HL-60 (cell line): Measurements from ENCODE around the gene HDAC9.

Experiments
- DNase-seq, 2 experiments: peaks; one replicate each; pipeline ENCODE4 v3.0.0-alpha.2; 2010 to 2020; ENCODE audit warnings: low read depth in 1 of 2, low spot score in 1 of 2
- H3K27ac ChIP-seq: fragments of 250-450 bp; sonication (Bioruptor Pico); replicated peaks from 2 replicates; pipeline ENCODE4 v1.5.1; 2020; ENCODE audit warnings: mild to moderate bottlenecking, moderate library complexity
- H3K27me3 ChIP-seq: fragments of 250-450 bp; sonication (Bioruptor Pico); 2 replicates; pipeline ENCODE4 v1.5.1; 2021; ENCODE audit warnings: mild to moderate bottlenecking, moderate library complexity; ENCODE audit not compliant: insufficient read depth, poor library complexity, severe bottlenecking
- H3K4me3 ChIP-seq: replicated peaks from 2 replicates; pipeline ENCODE4 v1.5.1; 2011; ENCODE audit warnings: mild to moderate bottlenecking, control low read depth, low read length; ENCODE audit not compliant: insufficient read depth
- CTCF ChIP-seq: IDR thresholded peaks from one replicate; pipeline ENCODE4 v1.5.1; 2011; ENCODE audit warnings: low read length, control low read depth, inconsistent platforms; ENCODE audit not compliant: insufficient read depth
- GABPA ChIP-seq: IDR thresholded peaks from 2 replicates; pipeline ENCODE4 v1.6.1; 2012; ENCODE audit warnings: low read depth
- POLR2AphosphoS5 ChIP-seq: IDR thresholded peaks from 2 replicates; pipeline ENCODE4 v1.6.1; 2012; ENCODE audit warnings: low read depth
- REST ChIP-seq: IDR thresholded peaks from 2 replicates; pipeline ENCODE4 v1.6.1; 2012; ENCODE audit warnings: low read depth; ENCODE audit not compliant: insufficient replicate concordance
- SPI1 ChIP-seq: IDR thresholded peaks from 2 replicates; pipeline ENCODE4 v1.6.1; 2012; ENCODE audit warnings: low read depth, mild to moderate bottlenecking, borderline replicate concordance

The HDAC9 gene

GRCh38 chr7:18971839-18972238, 476.3 kb downstream of the HDAC9 start:
- Histone ChIP-seq H3K27ac (no peak overlapping the region), H3K4me3 (no peak overlapping the region), H3K27me3 (no peaks in the 10 kb centered on the region)
- no peak for DNase-seq
- TF ChIP-seq SPI1 (no peak), CTCF (no peak), POLR2AphosphoS5 (no peak), REST (no peak), GABPA (no peak)

- Histone ChIP-seq H3K27me3 (no peaks in the 10 kb centered on the region), H3K27ac (no peak overlapping the region), H3K4me3 (no peak overlapping the region)
- TF ChIP-seq POLR2AphosphoS5 (no peak), REST (no peak), CTCF (no peak), GABPA (no peak), SPI1 (no peak)
- no peak for DNase-seq
Measured at GRCh38 chr7:18974803-18975202, 479.3 kb downstream of the HDAC9 start.

- no peak overlapping the region for H3K27ac ChIP-seq
- no peaks in the 10 kb centered on the region for H3K27me3 ChIP-seq
- TF ChIP-seq CTCF (no peak), POLR2AphosphoS5 (no peak), REST (no peak), SPI1 (no peak), GABPA (no peak)
- H3K4me3 ChIP-seq = no peak overlapping the region
- DNase-seq = no peak
Measured at GRCh38 chr7:18975276-18975675, 479.7 kb downstream of the HDAC9 start.
